ENCODE data around the gene RBMS1.
"Not testable (repeated sequence)": the region's sequence is repeated elsewhere in the genome, so short reads cannot be mapped to it uniquely, and the experiment has no call there.

GRCh38 chr2:160439038-160439437 is 54.6 kb downstream of the RBMS1 start:
- TF ChIP-seq POLR2AphosphoS5 (IDR thresholded peaks at IDR 0.05); CTCF (IDR thresholded peaks at IDR 0.05; ENCODE audit: poor library complexity, severe bottlenecking); EP300 (conservative IDR thresholded peaks at IDR 0.05; ENCODE audit: poor library complexity, severe bottlenecking); TAF1 (IDR thresholded peaks at IDR 0.05; ENCODE audit: low read depth); RAD21 (conservative IDR thresholded peaks at IDR 0.05); EZH2 (IDR thresholded peaks at IDR 0.05; ENCODE audit: borderline replicate concordance, insufficient read depth, low read length, poor library complexity, severe bottlenecking): not testable (repeated sequence)
- TF ChIP-seq, protein P1, sequence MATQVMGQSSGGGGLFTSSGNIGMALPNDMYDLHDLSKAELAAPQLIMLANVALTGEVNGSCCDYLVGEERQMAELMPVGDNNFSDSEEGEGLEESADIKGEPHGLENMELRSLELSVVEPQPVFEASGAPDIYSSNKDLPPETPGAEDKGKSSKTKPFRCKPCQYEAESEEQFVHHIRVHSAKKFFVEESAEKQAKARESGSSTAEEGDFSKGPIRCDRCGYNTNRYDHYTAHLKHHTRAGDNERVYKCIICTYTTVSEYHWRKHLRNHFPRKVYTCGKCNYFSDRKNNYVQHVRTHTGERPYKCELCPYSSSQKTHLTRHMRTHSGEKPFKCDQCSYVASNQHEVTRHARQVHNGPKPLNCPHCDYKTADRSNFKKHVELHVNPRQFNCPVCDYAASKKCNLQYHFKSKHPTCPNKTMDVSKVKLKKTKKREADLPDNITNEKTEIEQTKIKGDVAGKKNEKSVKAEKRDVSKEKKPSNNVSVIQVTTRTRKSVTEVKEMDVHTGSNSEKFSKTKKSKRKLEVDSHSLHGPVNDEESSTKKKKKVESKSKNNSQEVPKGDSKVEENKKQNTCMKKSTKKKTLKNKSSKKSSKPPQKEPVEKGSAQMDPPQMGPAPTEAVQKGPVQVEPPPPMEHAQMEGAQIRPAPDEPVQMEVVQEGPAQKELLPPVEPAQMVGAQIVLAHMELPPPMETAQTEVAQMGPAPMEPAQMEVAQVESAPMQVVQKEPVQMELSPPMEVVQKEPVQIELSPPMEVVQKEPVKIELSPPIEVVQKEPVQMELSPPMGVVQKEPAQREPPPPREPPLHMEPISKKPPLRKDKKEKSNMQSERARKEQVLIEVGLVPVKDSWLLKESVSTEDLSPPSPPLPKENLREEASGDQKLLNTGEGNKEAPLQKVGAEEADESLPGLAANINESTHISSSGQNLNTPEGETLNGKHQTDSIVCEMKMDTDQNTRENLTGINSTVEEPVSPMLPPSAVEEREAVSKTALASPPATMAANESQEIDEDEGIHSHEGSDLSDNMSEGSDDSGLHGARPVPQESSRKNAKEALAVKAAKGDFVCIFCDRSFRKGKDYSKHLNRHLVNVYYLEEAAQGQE (IDR thresholded peaks at IDR 0.05; ENCODE audit: borderline replicate concordance): not testable (repeated sequence)

Data from neural cell (in vitro differentiated cells).